GM13976 (cell line): ENCODE measurements around the gene ZFYVE28.

ENCODE experiments used
- DNase-seq: peaks from one replicate; pipeline ENCODE4 v3.0.0; 2012; ENCODE audit warnings: low spot score
- CTCF ChIP-seq: IDR thresholded peaks from 2 replicates; pipeline ENCODE4 v1.5.1; 2012; ENCODE audit warnings: borderline replicate concordance, mild to moderate bottlenecking; ENCODE audit not compliant: insufficient read depth; ENCODE audit errors: extremely low read depth, missing control alignments, control extremely low read depth
- in situ Hi-C: fragments of 300-500 bp; cut with MboI; formaldehyde crosslinking; loops from one replicate; pipeline ENCODE4 v1.12.0; 2022; ENCODE audit warnings: low sequenced_read_pairs, mixed read lengths, inconsistent platforms; ENCODE audit not compliant: unreplicated experiment

ZFYVE28 gene

GRCh38 chr4:2288051-2288541 lies 130.3 kb downstream of the ZFYVE28 start:
- no peak for DNase-seq
- in situ Hi-C loops = no loop called here
- TF ChIP-seq CTCF = no peak

- in situ Hi-C loops = no loop called here
- no peak for TF ChIP-seq CTCF
- DNase-seq = no peak
Observed at GRCh38 chr4:2287594-2287915, 130.9 kb downstream of the ZFYVE28 start.

- no peak for DNase-seq
- no peak for TF ChIP-seq CTCF
- in situ Hi-C loops = no loop called here
Observed at GRCh38 chr4:2286904-2287593, 131.4 kb downstream of the ZFYVE28 start.

DNA sequence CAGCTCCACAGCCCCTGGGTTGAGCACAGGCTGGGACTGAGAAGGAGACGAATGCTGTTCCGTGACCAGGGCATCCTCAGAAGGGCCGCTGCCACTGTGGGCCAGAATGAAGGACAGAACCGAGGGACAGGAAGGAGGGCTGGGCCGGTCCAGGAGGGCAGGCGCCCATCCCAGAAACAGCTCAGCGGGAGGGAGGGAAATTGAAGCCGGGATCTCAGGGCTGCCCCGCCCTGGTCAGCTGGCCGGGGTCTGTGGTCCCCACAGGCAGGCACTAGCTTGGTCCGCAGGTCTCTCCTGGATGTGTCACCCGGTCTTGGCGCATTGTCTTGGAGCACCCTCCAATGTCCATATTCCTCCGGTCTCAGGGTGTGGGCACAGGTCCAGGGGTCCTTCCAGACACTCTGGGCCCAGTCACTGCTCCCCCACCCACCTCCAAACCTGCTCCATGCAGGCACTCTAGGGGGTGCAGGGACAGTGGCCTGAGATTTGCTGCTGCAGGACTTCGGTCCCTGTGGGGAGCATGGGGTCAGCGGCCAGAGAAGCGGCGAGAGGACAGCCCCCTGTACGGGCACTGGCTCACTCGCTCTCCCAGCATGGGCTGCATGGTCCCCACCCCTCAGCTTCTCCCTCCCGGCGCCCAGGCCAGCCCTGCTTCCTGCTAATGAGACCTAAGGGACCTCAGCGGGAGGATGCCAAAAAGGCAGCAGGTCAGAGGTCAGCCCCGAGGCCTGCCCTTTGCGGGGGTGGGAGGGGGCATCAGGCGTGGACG lies 132.6 kb downstream of the ZFYVE28 start:
- TF ChIP-seq CTCF = no peak
- in situ Hi-C loops = no loop called here
- no peak for DNase-seq

DNA sequence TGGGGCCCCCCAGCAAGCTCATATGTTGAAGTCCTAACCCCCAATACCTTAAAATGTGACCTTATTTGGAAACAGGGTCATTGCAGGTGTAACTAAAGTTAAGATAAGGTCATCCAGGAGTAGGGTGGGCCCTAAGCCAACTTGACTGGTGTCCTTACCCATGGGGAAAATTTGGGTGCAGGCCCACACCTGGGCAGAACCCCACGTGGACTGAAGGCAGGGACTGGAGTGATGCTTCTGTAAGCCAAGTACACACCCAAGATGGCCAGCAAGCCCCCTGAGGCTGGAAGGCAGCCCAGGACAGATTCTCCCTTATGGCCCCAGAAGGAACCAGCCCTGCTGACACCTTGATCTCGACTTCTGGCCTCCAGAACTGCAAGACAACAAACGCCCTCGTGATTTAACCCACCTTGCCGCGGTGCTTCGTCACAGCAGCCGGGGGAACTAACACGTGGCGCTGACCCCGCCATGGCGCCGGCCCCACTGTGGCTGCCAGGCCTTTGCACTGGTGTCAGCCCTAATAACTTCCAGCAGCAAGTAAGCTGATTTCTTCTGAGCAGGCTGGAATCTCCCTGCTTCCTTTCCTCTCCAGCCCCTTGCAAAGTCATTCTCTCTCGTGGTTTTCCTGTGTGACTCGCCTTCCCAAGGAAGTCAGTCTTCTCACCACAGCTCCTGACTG lies 133.4 kb downstream of the ZFYVE28 start:
- in situ Hi-C loops = no loop called here
- no peak for TF ChIP-seq CTCF
- DNase-seq = no peak

- in situ Hi-C loops = no loop called here
- no peak for TF ChIP-seq CTCF
- no peak for DNase-seq
Observed at GRCh38 chr4:2284161-2284933, 134.1 kb downstream of the ZFYVE28 start.
